Sigmoid colon (tissue), 7 donors: ENCODE data around the gene FHOD3. TPM values are rescaled to one million over a fixed set of nuclear protein-coding genes. Genes with fewer than 3 reads are reported as not detected.

Source experiments
- DNase-seq: peaks from one replicate; pipeline ENCODE4 v3.0.0-alpha.2; 2019
- H3K27ac ChIP-seq, 4 donors: fragments of 200-600 bp; sonication (generic); one replicate each; pipeline ENCODE4 v1.5.1; 2016 to 2019; ENCODE audit warnings: mild to moderate bottlenecking in 1 of 4
- H3K27me3 ChIP-seq, 3 donors: fragments of 200-600 bp; sonication (generic); one replicate each; pipeline ENCODE4 v1.5.1; 2019; ENCODE audit warnings: mild to moderate bottlenecking in 1 of 3
- H3K36me3 ChIP-seq, 4 donors: fragments of 200-600 bp; sonication (generic); one replicate each; pipeline ENCODE4 v1.5.1; 2016 to 2019
- H3K4me1 ChIP-seq, 4 donors: fragments of 200-600 bp; sonication (generic); one replicate each; pipeline ENCODE4 v1.5.1; 2017 to 2019
- H3K4me3 ChIP-seq, 4 donors: fragments of 200-600 bp; sonication (generic); one replicate each; pipeline ENCODE4 v1.5.1; 2017 to 2019; ENCODE audit warnings: mild to moderate bottlenecking in 2 of 4, moderate library complexity in 1 of 4
- H3K9me3 ChIP-seq, 4 donors: fragments of 200-600 bp in 3 of 4; sonication (generic) in 3 of 4; one replicate each; pipeline versions ENCODE4 v1.5.1 to v1.6.1; 2013 to 2019
- EP300 ChIP-seq, 4 donors: sonication (generic); formaldehyde crosslinking; IDR thresholded peaks; one replicate each; pipeline ENCODE4 v1.6.1; 2017; ENCODE audit warnings: antibody characterized with exemption in 4 of 4
- POLR2A ChIP-seq, 2 donors: fragments of 450-650 bp; IDR thresholded peaks; one replicate each; pipeline ENCODE4 v1.6.1; 2016; ENCODE audit warnings: antibody characterized with exemption in 2 of 2, mild to moderate bottlenecking in 2 of 2, moderate library complexity in 2 of 2
- POLR2AphosphoS5 ChIP-seq, 4 donors: sonication (generic); formaldehyde crosslinking; IDR thresholded peaks; one replicate each; pipeline ENCODE4 v1.6.1; 2017; ENCODE audit warnings: antibody characterized with exemption in 4 of 4
- WGBS, 2 donors: extraction: QIAGEN DNeasy Blood & Tissue Kit; methylation state at CpG; one replicate each; pipeline ENCODE4 v1.1.7; 2013; 5-methylcytosine and 5-hydroxymethylcytosine counted together
- intact Hi-C: fragments of 100-400 bp; cut with DNase I; formaldehyde crosslinking; loops from one replicate; pipeline ENCODE4 v1.15.1; 2023
- polyA plus RNA-seq, 3 donors: library from polyadenylated mRNA; stranded (reverse); fragments of 200-250 nt; gene quantifications; one replicate each; pipeline ENCODE4 v1.2.3, GENCODE V29; 2013
- total RNA-seq, 4 donors: library from RNA; depleted of rRNA; stranded (reverse); fragments of >200 nt; gene quantifications; one replicate each; pipeline ENCODE4 v1.1.0, GENCODE V29; 2016
- TF ChIP-seq, protein P1 (sequence below), 4 experiments: fragments of 450-650 bp in 3 of 4; fragments of 200-600 bp in 1 of 4; IDR thresholded peaks; one replicate each; pipeline ENCODE4 v1.5.1; 2016 to 2019; ENCODE audit warnings: antibody characterized with exemption in 4 of 4, mild to moderate bottlenecking in 3 of 4, moderate library complexity in 2 of 4
- donor health status: healthy with polysubstance abuse.
- donor health status: Bipolar disorder and iron deficiency.
- donor health status: healthy.

The FHOD3 gene
- total and polyA plus RNA-seq, 7 donors, result 1.2 to 24.9 (median 9.5) TPM

DNA sequence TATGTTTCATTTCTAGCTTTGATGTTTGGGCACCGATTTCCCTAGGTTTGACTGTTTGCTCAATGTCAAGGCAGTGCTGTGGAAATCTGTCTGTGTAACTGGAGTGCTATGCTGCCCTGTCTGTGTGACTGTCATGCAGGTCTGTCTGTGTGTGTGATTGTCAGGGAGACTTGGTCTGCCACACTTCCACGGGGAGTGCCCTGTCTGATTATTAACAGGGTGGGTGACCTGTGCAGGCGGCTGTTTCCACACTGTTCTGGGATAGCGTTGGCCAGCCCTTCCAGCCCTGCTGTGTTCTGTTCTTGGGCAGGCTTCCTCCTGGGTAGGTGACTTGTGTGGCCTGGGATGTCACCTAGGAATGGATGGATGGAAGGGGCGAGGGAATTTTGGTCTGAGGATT is 85.3 kb downstream of the FHOD3 start:
- no peaks in the 10 kb centered on the region for H3K27me3 ChIP-seq
- H3K4me3 ChIP-seq, result no peak overlapping the region
- H3K27ac ChIP-seq, result no peak overlapping the region
- no peak for DNase-seq
- intact Hi-C loops, result no loop called here
- H3K4me1 ChIP-seq, result no peaks in the 10 kb centered on the region
- TF ChIP-seq, protein P1, sequence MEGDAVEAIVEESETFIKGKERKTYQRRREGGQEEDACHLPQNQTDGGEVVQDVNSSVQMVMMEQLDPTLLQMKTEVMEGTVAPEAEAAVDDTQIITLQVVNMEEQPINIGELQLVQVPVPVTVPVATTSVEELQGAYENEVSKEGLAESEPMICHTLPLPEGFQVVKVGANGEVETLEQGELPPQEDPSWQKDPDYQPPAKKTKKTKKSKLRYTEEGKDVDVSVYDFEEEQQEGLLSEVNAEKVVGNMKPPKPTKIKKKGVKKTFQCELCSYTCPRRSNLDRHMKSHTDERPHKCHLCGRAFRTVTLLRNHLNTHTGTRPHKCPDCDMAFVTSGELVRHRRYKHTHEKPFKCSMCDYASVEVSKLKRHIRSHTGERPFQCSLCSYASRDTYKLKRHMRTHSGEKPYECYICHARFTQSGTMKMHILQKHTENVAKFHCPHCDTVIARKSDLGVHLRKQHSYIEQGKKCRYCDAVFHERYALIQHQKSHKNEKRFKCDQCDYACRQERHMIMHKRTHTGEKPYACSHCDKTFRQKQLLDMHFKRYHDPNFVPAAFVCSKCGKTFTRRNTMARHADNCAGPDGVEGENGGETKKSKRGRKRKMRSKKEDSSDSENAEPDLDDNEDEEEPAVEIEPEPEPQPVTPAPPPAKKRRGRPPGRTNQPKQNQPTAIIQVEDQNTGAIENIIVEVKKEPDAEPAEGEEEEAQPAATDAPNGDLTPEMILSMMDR (IDR thresholded peaks at IDR 0.05), result no peak
- TF ChIP-seq EP300 (IDR thresholded peaks at IDR 0.05) (no peak), POLR2A (IDR thresholded peaks at IDR 0.05) (no peak), POLR2AphosphoS5 (IDR thresholded peaks at IDR 0.05) (no peak)
- WGBS, 2 donors, result 74 to 83% methylated on average over 5 of the region's 5 CpGs
- H3K36me3 ChIP-seq, result no peaks in the 10 kb centered on the region
- H3K9me3 ChIP-seq, result no peaks in the 10 kb centered on the region

DNA sequence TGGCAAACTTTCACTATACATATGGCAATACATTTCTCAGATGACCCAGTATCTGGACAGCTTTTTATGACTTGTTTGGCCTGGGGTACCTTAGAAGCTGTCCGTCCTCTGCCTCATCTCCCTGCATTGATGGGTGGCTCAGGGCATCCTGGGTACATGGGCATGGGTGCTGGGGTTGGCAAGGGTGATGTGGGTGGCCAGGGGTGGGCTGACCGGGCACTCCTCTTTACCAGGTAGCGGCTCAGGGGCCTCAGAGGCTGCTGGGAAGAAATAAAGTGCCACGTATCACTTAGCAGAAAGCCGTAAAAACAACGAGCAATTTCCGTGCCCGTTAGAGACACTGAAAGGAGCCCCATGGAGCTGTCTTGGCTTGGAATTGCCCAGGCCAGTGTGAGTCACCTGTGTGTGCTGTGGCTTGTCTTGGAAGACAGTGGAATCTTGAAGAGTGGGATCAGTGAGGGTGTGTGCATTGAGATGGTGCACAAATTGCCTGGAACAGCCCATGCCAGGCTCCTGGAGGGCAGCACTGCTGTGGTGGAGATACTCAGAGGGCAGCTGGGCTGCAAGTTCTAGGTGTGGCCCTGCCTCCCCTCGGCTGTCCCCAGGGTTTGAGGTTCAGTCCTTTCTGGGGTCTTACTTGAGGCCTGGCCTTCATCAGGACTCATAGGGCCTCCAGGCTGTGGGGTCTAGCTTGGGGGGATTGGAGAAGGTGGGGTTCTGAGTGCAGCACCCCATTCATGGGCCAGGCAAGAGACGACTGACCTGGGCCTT is 88.8 kb downstream of the FHOD3 start:
- no peak for TF ChIP-seq EP300 (IDR thresholded peaks at IDR 0.05)
- TF ChIP-seq, protein P1 (IDR thresholded peaks at IDR 0.05), result no peak
- no peak for TF ChIP-seq POLR2AphosphoS5 (IDR thresholded peaks at IDR 0.05)
- no peak for TF ChIP-seq POLR2A (IDR thresholded peaks at IDR 0.05)
- Histone ChIP-seq H3K27me3 (no peaks in the 10 kb centered on the region), H3K27ac (no peak overlapping the region), H3K36me3 (no peaks in the 10 kb centered on the region), H3K9me3 (no peaks in the 10 kb centered on the region), H3K4me1 (no peaks in the 10 kb centered on the region), H3K4me3 (no peak overlapping the region)
- 87 to 88% methylated on average over 10 of the region's 10 CpGs for WGBS, 2 donors
- intact Hi-C loops, result no loop called here
- DNase-seq, result no peak

DNA sequence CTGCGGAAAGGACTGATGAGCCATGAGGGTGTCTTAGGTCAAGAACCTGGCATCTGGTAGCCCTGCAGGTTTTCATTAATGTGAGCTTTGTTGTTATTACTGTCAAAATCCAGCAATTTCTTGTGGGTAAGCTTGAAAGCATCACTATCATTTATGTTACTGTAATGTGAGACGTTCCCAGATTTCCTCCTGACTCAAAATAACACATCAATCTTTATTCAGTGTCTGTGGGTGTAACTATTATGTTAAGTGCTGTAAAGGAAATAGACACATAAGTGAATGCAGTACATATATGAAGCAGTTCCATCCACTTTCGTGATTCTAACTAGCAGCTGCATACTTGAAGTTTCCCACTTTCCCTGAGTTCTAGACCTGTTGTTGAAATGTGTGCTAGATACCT is 89.8 kb downstream of the FHOD3 start:
- no peaks in the 10 kb centered on the region for H3K27me3 ChIP-seq
- no peaks in the 10 kb centered on the region for H3K4me1 ChIP-seq
- H3K36me3 ChIP-seq, result no peaks in the 10 kb centered on the region
- intact Hi-C loops, result no loop called here
- H3K27ac ChIP-seq, result no peak overlapping the region
- no peak overlapping the region for H3K4me3 ChIP-seq
- H3K9me3 ChIP-seq, result no peaks in the 10 kb centered on the region
- DNase-seq, result no peak
- TF ChIP-seq POLR2A (IDR thresholded peaks at IDR 0.05) (no peak), EP300 (IDR thresholded peaks at IDR 0.05) (no peak), POLR2AphosphoS5 (IDR thresholded peaks at IDR 0.05) (no peak)
- TF ChIP-seq, protein P1 (IDR thresholded peaks at IDR 0.05), result no peak
- WGBS, 2 donors, result 78 to 82% methylated on average over 3 of the region's 3 CpGs

DNA sequence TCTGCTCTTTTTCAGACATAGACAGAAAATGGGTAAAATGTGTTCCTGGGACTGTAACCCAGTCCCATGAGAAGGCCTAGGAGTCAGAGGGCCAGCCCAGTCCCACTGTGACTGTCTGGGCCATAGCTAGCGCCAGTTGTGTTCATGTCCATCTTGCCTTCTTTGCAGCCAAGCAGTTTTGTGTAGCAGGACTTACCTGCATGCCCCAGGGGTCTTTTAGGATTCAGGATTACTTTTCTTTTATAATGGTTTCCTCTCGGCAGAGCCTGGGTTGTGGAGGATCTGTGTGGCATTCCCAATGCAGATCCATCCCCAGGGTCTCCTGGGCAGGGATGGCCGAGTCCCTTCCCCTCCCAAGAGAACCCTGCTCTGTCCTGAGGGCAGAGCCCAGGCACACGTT is 90.8 kb downstream of the FHOD3 start:
- no peak overlapping the region for H3K27ac ChIP-seq
- H3K27me3 ChIP-seq, result no peaks in the 10 kb centered on the region
- WGBS, 2 donors, result 83 to 88% methylated on average over 4 of the region's 4 CpGs
- no peaks in the 10 kb centered on the region for H3K9me3 ChIP-seq
- no peaks in the 10 kb centered on the region for H3K36me3 ChIP-seq
- DNase-seq, result no peak
- no peaks in the 10 kb centered on the region for H3K4me1 ChIP-seq
- intact Hi-C loops, result no loop called here
- TF ChIP-seq, protein P1 (IDR thresholded peaks at IDR 0.05), result no peak
- no peak for TF ChIP-seq POLR2A (IDR thresholded peaks at IDR 0.05)
- no peak for TF ChIP-seq EP300 (IDR thresholded peaks at IDR 0.05)
- TF ChIP-seq POLR2AphosphoS5 (IDR thresholded peaks at IDR 0.05), result no peak
- H3K4me3 ChIP-seq, result no peak overlapping the region

DNA sequence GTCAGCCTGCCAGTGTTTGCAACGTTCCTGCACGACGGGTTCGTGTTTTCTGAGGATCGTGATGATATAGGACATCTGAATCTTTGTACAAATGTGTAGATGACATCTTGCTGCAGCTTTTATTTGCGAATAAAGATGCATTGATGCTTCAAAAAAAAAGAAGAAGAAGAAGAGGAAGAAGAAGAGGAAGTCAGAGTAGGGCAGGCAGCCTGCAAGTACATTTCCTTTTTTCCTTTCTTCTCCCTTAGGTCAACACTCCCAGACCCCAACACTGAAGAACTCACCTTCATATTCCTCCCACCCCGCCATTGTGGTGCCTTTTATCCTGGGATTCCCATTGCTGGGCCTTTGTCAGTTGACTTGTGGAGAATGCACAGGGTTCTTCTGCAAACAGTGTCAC is 91.5 kb downstream of the FHOD3 start:
- no peaks in the 10 kb centered on the region for H3K4me1 ChIP-seq
- 85 to 90% methylated on average over 7 of the region's 7 CpGs for WGBS, 2 donors
- no peaks in the 10 kb centered on the region for H3K27me3 ChIP-seq
- DNase-seq, result no peak
- no peak for TF ChIP-seq EP300 (IDR thresholded peaks at IDR 0.05)
- no peak for TF ChIP-seq POLR2A (IDR thresholded peaks at IDR 0.05)
- TF ChIP-seq POLR2AphosphoS5 (IDR thresholded peaks at IDR 0.05), result no peak
- TF ChIP-seq, protein P1 (IDR thresholded peaks at IDR 0.05), result no peak
- H3K27ac ChIP-seq, result no peak overlapping the region
- H3K9me3 ChIP-seq, result no peaks in the 10 kb centered on the region
- H3K4me3 ChIP-seq, result no peak overlapping the region
- intact Hi-C loops, result no loop called here
- H3K36me3 ChIP-seq, result no peaks in the 10 kb centered on the region
